GM19395 (cell line): ENCODE results near the gene SMNDC1.
A peak's percentile ranks its signal among the peaks of the same experiment; 100 is the strongest.
"Not testable (repeated sequence)": the region's sequence is repeated elsewhere in the genome, so short reads cannot be mapped to it uniquely, and the experiment has no call there.

Source experiments
- ATAC-seq: cut with Tn5 transposase; IDR thresholded peaks from one replicate; pipeline ENCODE4 v1.9.1; 2021; ENCODE audit warnings: mild to moderate bottlenecking, moderate library complexity; ENCODE audit not compliant: unreplicated experiment

SMNDC1 gene

DNA sequence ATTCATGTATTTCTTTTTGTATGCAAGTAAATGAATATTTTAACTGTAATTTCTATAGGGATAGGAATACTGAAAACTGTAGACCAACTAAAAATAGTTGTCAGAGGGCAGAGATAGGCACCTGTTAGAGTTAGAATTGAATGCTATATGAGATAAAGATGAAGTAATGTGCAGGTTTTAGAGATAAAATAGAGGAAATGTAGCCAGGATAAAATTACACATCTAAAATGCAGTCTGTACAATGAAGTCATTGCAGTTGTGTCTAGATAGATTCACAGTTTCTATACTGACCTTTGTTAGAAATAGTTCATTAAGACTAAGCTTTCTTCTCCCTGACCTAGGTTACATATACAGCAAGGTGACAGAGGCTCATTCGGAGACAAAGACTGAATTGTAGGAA lies 46.2 kb downstream of the SMNDC1 start:
- ATAC-seq: no peak

GRCh38 chr10:110254467-110254866 lies 50.3 kb downstream of the SMNDC1 start:
- ATAC-seq: peak; percentile 37

DNA sequence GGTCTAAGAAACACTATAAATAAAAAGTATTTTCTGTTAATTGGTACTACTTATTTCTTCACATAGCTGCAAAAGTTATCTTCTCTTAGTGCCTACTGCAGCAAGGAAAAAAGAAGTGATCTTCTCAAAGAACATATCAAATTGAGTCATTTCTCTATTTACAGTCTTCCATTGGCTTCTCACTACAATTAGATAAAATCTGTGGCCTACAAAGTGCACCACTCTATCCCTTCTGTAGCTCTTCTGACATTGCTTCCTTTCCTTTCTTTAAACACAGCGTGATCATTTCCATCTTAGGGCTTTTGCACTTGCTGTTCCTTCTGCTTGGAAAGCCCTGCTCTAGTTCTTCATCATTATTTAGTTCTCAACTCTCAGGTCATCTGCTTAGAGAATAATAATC lies 52.6 kb downstream of the SMNDC1 start:
- no peak for ATAC-seq

- peak; percentile 81 for ATAC-seq
Observed at GRCh38 chr10:110251392-110251791, 53.3 kb downstream of the SMNDC1 start.

DNA sequence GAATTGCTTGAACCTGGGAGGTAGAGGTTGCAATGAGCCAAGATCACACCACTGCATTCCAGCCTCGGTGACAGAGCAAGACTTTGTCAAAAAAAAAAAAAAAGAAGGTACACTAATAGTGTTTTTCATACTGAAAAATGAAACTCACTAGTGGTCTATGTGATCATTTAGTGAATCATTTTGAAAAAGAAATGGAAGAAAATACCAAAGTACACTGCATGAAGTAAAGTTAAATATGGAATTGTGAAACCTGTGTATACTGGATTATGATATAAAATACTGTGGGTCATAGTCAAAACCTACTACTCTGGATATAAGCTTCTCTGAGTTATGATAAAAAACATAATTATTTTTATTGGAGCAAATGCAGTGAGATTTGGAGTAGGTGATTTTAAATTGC lies 55.2 kb downstream of the SMNDC1 start:
- ATAC-seq: peak; percentile 71

- not testable (repeated sequence) for ATAC-seq
Observed at GRCh38 chr10:110247833-110248232, 56.9 kb downstream of the SMNDC1 start.

DNA sequence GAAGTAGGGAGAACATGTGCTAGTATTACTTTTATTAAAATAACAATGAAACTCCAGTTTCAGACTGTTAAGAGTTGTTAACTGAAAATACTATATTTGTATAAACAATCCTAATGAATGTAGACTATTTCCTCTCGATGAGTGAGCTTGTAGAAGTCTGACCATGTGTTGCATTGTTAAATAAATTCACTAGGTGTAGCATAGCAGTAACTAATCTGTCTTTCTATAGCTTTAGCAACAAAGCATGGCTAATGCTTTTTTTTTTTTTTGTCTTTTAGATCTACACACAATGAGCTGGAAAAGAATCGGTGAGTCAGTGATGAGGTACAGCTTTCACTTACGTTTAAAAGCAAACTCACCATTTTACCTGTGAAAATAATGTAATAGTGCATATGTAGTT lies 60.2 kb downstream of the SMNDC1 start:
- no peak for ATAC-seq

DNA sequence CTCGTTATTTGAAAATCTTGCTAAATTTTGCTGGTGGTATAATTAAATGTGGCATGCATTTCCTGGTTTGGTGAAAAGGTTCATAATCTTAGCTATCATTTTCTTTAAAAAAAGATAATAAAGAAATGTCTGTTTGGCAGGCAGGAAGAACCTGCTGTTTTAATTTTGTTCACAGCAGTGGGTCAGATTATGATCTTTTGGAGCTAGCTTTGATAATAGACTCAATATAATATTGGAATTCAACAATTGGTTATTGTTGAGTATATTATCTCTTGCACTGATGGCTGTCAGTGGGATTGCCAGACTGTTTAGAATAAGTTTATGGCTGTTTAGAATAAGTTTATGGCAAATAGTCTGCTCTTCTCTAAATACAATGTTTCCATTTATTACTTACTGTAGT lies 62.2 kb downstream of the SMNDC1 start:
- no peak for ATAC-seq

- no peak for ATAC-seq
Observed at GRCh38 chr10:110241841-110242240, 62.9 kb downstream of the SMNDC1 start.

DNA sequence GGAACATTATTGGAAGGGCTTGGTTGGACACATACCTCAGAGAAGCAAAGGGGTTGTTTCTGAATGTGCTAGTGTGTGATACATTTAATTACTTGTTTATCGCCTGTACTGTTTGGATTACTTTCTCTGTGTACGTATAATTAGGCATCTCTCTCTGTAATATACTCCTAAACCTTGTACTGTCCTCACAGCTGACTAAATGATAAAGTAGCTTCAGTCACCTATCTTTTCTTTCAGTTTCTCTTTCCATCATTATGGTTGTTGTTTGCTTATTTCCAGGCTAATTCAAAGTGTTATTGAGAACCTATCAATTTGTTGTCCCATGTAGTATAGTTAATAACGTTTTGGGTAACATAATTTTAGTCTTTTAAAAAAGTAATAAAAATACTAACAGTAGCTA lies 63.3 kb downstream of the SMNDC1 start:
- no peak for ATAC-seq
